Common myeloid progenitor, CD34-positive (primary cell): ENCODE data around the gene EVC.
"Not testable (repeated sequence)": the region's sequence is repeated elsewhere in the genome, so short reads cannot be mapped to it uniquely, and the experiment has no call there.

ENCODE experiments used
- CTCF ChIA-PET: fragments of 350-600 bp; sonication (Branson Sonifier 250); formaldehyde crosslinking; loops from one replicate; lab custom pipeline; 2021; ENCODE audit warnings: antibody characterized with exemption; lab: Charles Lee
- POLR2A ChIA-PET: fragments of 350-600 bp; sonication (Branson Sonifier 250); formaldehyde crosslinking; loops from one replicate; lab custom pipeline; 2021; ENCODE audit warnings: antibody characterized with exemption; lab: Charles Lee
- DNase-seq, 3 donors: peaks; one replicate each; pipeline versions ENCODE4 v3.0.0 to v3.0.0-alpha.2; 2013
- H3K27ac ChIP-seq, 2 experiments: 1 replicate in 1 of 2; 2 replicates in 1 of 2; pipeline ENCODE4 v1.7.0; 2013; ENCODE audit warnings: inconsistent platforms in 2 of 2, low read length in 2 of 2, mild to moderate bottlenecking in 2 of 2, low read depth in 1 of 2, moderate library complexity in 1 of 2; ENCODE audit not compliant: severe bottlenecking in 2 of 2, insufficient read depth in 1 of 2, poor library complexity in 1 of 2
- H3K27me3 ChIP-seq, 5 experiments: replicated peaks in 2 of 5; 1 replicate in 3 of 5; 2 replicates in 2 of 5; pipeline versions ENCODE4 v1.6.1 to v1.7.0; 2013; ENCODE audit warnings: low read length in 4 of 5, mild to moderate bottlenecking in 2 of 5, moderate library complexity in 2 of 5, inconsistent platforms in 1 of 5; ENCODE audit not compliant: insufficient read depth in 5 of 5, control insufficient read depth in 4 of 5
- H3K36me3 ChIP-seq, 4 experiments: 1 replicate in 2 of 4; 2 replicates in 2 of 4; pipeline versions ENCODE4 v1.6.1 to v1.7.0; 2013; ENCODE audit warnings: low read length in 3 of 4, control low read depth in 1 of 4, mild to moderate bottlenecking in 1 of 4; ENCODE audit not compliant: control insufficient read depth in 4 of 4, insufficient read depth in 4 of 4
- H3K4me1 ChIP-seq, 4 experiments: 1 replicate in 3 of 4; 2 replicates in 1 of 4; pipeline versions ENCODE4 v1.6.1 to v1.7.1; 2013; ENCODE audit warnings: low read length in 3 of 4, mild to moderate bottlenecking in 3 of 4, control low read depth in 1 of 4, inconsistent platforms in 1 of 4, moderate library complexity in 1 of 4; ENCODE audit not compliant: control insufficient read depth in 4 of 4, insufficient read depth in 4 of 4; ENCODE audit errors: control extremely low read depth in 1 of 4
- H3K4me3 ChIP-seq, 7 experiments: 1 replicate in 4 of 7; 2 replicates in 3 of 7; pipeline versions ENCODE4 v1.5.1 to v1.7.0; 2013; ENCODE audit warnings: mild to moderate bottlenecking in 7 of 7, low read length in 6 of 7, moderate library complexity in 6 of 7, inconsistent platforms in 2 of 7, low read depth in 2 of 7, control low read depth in 1 of 7; ENCODE audit not compliant: insufficient read depth in 4 of 7, control insufficient read depth in 1 of 7; ENCODE audit errors: extremely low read depth in 1 of 7
- H3K9me3 ChIP-seq, 5 experiments: 1 replicate in 4 of 5; 2 replicates in 1 of 5; pipeline versions ENCODE4 v1.6.1 to v1.7.1; 2013; ENCODE audit warnings: low read length in 4 of 5, mild to moderate bottlenecking in 2 of 5, inconsistent platforms in 1 of 5, low read depth in 1 of 5, moderate library complexity in 1 of 5; ENCODE audit not compliant: control insufficient read depth in 4 of 5, insufficient read depth in 2 of 5; ENCODE audit errors: control extremely low read depth in 1 of 5
- WGBS: methylation state at CpG from one replicate; pipeline ENCODE4 v1.1.5; 2013; ENCODE audit not compliant: insufficient coverage; 5-methylcytosine and 5-hydroxymethylcytosine counted together

EVC gene

DNA sequence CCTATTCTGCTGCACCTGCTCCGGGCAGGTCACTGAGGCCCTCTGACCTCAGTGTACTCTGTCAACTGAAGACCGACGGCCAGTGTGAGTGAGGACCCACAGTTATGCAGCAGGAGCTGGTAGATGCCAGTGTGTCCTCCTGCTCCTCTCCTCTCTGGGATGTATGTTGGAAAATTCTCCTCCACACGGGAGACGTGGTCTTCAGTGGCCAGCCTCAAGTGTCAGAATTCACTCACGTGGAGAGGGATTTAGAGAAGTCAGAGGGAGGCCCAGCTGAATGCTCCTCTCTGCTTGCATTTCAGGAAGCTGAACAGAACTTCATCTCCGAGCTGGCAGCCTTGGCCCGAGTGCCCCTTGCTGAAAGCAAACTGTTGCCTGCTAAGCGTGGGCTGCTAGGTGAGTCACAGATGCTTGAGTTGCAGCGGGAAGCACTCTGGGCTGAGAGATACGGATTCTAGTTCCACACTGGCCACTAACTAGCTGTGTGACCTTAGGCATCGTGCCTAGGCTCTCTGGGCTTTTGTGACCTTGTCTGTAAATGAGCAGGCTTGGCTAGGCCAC, 98.3 kb downstream of the EVC start:
- no peak overlapping the region for H3K4me3 ChIP-seq
- H3K36me3 ChIP-seq, result peaks cover 0 to 12% (median 0%) of the 10 kb centered on the region in 4 experiments
- 96% methylated on average over 10 of the region's 12 CpGs for WGBS
- no peak overlapping the region for H3K27ac ChIP-seq
- H3K4me1 ChIP-seq, result no peaks in the 10 kb centered on the region
- peaks cover 0 to 8% (median 2%) of the 10 kb centered on the region in 5 experiments for H3K9me3 ChIP-seq
- POLR2A ChIA-PET, result no interaction called here
- no peak for DNase-seq
- H3K27me3 ChIP-seq, result no peaks in the 10 kb centered on the region
- CTCF ChIA-PET, result interaction anchor here (1.6 kb wide), 1 partner anchor 13 kb away, joined by 3 read pairs; no protein-coding TSS in a partner anchor

- POLR2A ChIA-PET, result no interaction called here
- no peak overlapping the region for H3K27ac ChIP-seq
- peaks cover 0 to 12% (median 0%) of the 10 kb centered on the region in 4 experiments for H3K36me3 ChIP-seq
- no peaks in the 10 kb centered on the region for H3K4me1 ChIP-seq
- H3K9me3 ChIP-seq, result peaks cover 0 to 8% (median 2%) of the 10 kb centered on the region in 5 experiments
- CTCF ChIA-PET, result interaction anchor here (0.7 kb wide), 1 partner anchor 13 kb away, joined by 3 read pairs; no protein-coding TSS in a partner anchor
- no peaks in the 10 kb centered on the region for H3K27me3 ChIP-seq
- no peak overlapping the region for H3K4me3 ChIP-seq
- 100% methylated on average over 2 of the region's 3 CpGs for WGBS
- DNase-seq, result no peak
Observed at GRCh38 chr4:5810151-5810550, 99.2 kb downstream of the EVC start.

DNA sequence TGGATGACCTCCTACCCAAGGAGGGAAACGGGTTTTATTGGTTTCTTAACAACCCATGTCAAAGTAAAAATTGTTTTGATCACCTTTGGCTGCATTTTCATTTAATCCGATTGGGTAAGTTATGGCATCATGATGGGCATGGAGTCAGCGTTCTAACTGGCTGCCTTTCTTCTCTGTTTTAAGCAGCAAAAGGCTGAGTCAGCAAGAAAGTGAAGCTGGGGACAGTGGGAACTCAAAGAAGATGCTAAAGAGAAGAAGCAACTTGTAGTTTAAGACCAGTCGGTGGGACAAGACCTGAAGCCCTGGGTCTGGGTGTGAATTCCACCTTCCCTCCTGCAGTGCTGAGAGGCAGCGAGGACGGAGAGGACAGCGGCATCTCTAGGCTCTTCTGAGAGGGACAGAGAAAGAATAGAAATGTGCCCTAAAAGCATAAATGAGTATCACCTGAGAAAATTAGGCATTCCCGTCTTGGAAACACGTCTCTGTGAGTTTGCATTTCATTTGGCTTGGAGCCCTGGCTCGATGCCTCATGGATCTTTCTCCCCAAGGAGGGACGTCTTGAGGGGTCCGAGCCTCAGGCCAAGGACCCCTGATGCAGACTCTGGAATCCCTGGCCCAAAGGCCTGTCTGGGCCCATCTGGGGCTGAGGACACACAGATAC, 99.9 kb downstream of the EVC start:
- DNase-seq, result no peak
- no peak overlapping the region for H3K27ac ChIP-seq
- no peaks in the 10 kb centered on the region for H3K27me3 ChIP-seq
- CTCF ChIA-PET, result interaction anchor here (0.7 kb wide), 1 partner anchor 14 kb away, joined by 3 read pairs; no protein-coding TSS in a partner anchor
- H3K4me1 ChIP-seq, result no peaks in the 10 kb centered on the region
- peaks cover 0 to 8% (median 2%) of the 10 kb centered on the region in 5 experiments for H3K9me3 ChIP-seq
- POLR2A ChIA-PET, result no interaction called here
- peaks cover 0 to 12% (median 0%) of the 10 kb centered on the region in 4 experiments for H3K36me3 ChIP-seq
- WGBS, result 93% methylated on average over 11 of the region's 12 CpGs
- no peak overlapping the region for H3K4me3 ChIP-seq

GRCh38 chr4:5812057-5812456, 101.1 kb downstream of the EVC start:
- H3K36me3 ChIP-seq, result peaks cover 0 to 12% (median 0%) of the 10 kb centered on the region in 4 experiments
- CTCF ChIA-PET, result interaction anchor here (0.6 to 2.3 kb wide), 6 partner anchors 11 to 1359 kb away, joined by 3 to 18 read pairs (median 5); no protein-coding TSS in a partner anchor
- H3K4me3 ChIP-seq, H3K9me3 ChIP-seq, DNase-seq, H3K27me3 ChIP-seq, H3K4me1 ChIP-seq, H3K27ac ChIP-seq: not testable (repeated sequence)
- POLR2A ChIA-PET, result interaction anchor here (0.6 kb wide), 1 partner anchor 46 kb away, joined by 3 read pairs; no protein-coding TSS in a partner anchor
- WGBS, result 100% methylated on average over 2 of the region's 5 CpGs

- Histone ChIP-seq H3K4me1 (no peaks in the 10 kb centered on the region), H3K9me3 (peaks cover 0 to 8% (median 2%) of the 10 kb centered on the region in 5 experiments), H3K36me3 (peaks cover 0 to 12% (median 0%) of the 10 kb centered on the region in 4 experiments), H3K27ac (no peak overlapping the region), H3K27me3 (no peaks in the 10 kb centered on the region), H3K4me3 (no peak overlapping the region)
- CTCF ChIA-PET, result interaction anchor here (0.6 to 2.3 kb wide), 13 partner anchors 8 to 1325 kb away, joined by 3 to 18 read pairs (median 3); no protein-coding TSS in a partner anchor
- DNase-seq, result peak; percentile 77 to 88 (median 83)
- POLR2A ChIA-PET, result interaction anchor here (0.6 kb wide), 1 partner anchor 46 kb away, joined by 3 read pairs; no protein-coding TSS in a partner anchor
- WGBS, result 85% methylated on average over 7 of the region's 9 CpGs
Observed at GRCh38 chr4:5812506-5813229, 101.7 kb downstream of the EVC start.

- DNase-seq, result no peak
- Histone ChIP-seq H3K4me1 (no peaks in the 10 kb centered on the region), H3K9me3 (peaks cover 0 to 8% (median 2%) of the 10 kb centered on the region in 5 experiments), H3K27ac (no peak overlapping the region), H3K36me3 (peaks cover 0 to 12% (median 0%) of the 10 kb centered on the region in 4 experiments), H3K4me3 (no peak overlapping the region), H3K27me3 (no peaks in the 10 kb centered on the region)
- WGBS, result 98% methylated on average over 5 of the region's 7 CpGs
- CTCF ChIA-PET, result interaction anchor here (1.0 to 2.2 kb wide), 5 partner anchors 9 to 828 kb away, joined by 3 to 18 read pairs (median 4); no protein-coding TSS in a partner anchor
- POLR2A ChIA-PET, result no interaction called here
Observed at GRCh38 chr4:5813882-5814255, 102.9 kb downstream of the EVC start.
